T-helper 9 cell (primary cell): ENCODE data around the gene RGS4.

ENCODE experiments used
- DNase-seq: peaks from one replicate; pipeline ENCODE4 v3.0.0-alpha.2; 2020
- total RNA-seq, 2 donors: gene quantifications; one replicate each; lab custom pipeline; 2026; lab: John Stamatoyannopoulos, UW

The RGS4 gene
- 0 reads per million in 2 donors for total RNA-seq

- DNase-seq, result no peak
Measured at GRCh38 chr1:163069142-163069541, at the start of gene RGS4. TSS of gene RGS4 (plus strand) at chr1:163069361. CDS start at chr1:163069485, 124 bp downstream.

- DNase-seq, result no peak
Measured at GRCh38 chr1:163022129-163022528, 47.0 kb upstream of the RGS4 start.

DNA sequence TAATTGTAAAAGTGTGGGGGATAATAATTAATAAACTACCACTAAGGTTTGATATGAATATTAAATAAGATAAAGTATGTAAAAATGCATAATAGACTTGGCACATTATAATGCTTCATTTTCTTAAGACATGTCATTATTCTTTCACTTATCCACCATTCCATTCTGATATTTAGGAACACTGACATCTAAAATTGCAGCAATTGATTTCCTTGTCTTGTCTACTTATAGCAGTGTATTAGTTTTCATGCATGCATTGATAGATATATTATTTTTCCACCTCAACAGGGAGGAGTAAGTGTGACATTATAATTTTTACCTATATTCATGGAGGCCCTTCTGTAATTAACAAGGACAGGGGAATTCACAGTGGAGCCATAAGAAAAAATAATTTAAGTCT lies 41.6 kb upstream of the RGS4 start:
- DNase-seq, result no peak

DNA sequence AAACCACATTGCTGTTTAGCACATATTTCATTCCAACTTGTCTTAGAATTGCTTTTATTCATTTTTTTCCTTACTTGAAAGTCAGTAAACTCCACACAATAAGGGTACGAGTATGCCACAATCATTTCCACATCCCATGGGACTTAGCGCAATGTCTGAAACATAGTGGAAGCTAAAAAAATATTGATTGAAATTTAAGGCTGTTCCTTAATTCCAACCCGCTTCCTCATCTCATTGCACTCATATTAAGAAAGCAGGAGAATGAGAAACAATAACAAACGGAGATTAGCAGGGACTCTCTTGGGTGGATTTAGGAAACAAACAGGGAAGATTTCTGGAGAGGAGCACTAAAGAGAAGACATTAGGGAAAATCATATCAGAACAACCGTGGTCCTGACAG lies 39.3 kb upstream of the RGS4 start:
- no peak for DNase-seq

DNA sequence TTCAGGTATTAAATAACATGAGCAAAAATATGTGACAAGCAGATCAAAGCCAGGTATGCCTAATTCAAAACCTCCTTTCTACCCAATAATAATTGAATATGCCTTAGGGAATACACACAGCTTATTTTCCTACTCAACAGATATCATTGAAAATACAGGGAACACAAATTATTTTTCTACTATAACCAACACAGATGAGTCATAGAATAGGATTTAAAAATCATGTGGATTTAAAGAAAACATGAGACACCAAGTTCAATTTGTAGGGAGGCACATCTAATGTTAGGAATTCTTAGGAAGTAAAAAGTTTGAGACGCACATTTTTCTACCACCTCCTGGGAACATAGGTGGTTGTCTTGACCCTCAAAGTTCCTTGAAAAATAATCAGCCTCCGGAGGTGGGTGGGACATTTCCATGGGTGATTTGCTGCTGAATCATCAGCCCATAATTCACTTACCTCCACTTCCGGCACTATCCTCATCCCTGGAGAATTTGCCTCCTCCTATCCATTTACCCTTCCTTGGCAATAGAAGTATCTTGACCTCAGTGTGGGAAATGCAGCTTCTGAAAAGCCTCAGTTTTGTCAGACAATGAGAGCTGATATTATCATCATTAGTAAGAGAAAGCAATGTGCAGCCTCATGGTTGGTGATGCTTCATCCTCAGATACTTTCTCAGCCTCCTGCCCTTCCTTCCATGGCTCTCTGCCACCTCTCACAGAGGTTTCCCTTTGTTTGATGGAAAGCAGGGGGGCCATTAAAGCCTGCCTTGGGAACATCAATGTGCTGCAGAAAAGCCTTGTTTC lies 33.5 kb upstream of the RGS4 start:
- DNase-seq, result no peak

GRCh38 chr1:163036671-163037070 lies 32.5 kb upstream of the RGS4 start:
- DNase-seq, result no peak

- no peak for DNase-seq
Measured at GRCh38 chr1:163038928-163039706, 30.0 kb upstream of the RGS4 start.

GRCh38 chr1:163039707-163040093 lies 29.5 kb upstream of the RGS4 start:
- no peak for DNase-seq

DNA sequence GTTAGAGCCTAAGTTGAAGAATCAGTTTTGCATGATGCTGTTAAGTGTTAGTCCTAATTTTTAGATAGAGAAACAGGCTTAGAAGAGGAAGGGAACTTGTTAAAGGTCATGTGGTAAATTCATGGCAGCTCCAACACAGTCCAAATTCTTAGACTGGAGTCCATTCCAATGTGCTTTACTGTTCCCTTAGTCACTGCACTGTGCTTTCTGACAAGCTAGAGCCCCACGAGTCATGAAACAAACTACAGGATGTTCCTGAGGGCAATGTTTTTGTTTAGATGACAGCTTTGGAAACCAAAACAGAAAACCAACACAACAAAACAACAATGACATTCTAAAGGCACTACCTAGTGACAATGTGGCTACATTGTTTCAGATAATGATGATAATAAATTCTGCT lies 23.1 kb upstream of the RGS4 start:
- no peak for DNase-seq

GRCh38 chr1:163047951-163048659 lies 21.1 kb upstream of the RGS4 start:
- DNase-seq, result no peak

DNA sequence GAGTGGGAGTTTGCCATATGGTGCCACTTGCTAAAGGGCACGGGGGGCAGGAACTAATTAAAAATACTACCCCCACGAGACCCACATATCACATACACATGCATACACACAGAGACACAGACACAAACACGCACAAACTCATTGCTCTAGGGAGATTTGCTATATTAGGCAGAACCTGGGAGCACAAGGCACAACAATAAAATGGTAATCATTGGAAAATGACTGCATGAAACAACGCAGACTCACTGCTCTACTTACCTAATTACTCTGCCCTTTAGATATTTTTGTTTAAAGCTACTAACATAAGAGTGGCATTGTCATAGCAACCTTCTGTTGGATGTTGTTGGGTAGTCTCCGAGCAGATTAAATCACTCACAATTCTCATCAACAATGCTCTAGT lies 20.3 kb upstream of the RGS4 start:
- no peak for DNase-seq

GRCh38 chr1:163049296-163049695 lies 19.9 kb upstream of the RGS4 start:
- no peak for DNase-seq

DNA sequence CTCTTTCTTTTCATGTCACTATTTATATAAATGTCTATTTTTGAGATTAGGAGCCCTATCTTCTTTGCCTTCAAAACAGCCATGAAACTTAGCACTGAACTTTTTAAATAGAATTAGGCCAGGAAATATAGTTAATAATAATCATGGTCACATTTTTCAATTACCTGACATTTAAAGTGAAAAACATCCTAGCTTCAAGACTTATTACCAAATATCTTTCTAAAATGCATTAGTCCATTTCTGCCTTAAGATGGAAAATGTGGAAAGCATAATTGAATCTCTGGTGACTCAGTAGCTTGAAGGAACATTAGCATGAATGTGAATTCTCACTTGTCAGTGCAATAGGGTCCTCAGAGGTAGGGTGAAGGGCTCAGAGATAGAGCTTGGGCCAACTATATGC lies 18.7 kb upstream of the RGS4 start:
- DNase-seq, result no peak

- DNase-seq, result no peak
Measured at GRCh38 chr1:163054181-163054591, 15.0 kb upstream of the RGS4 start.

GRCh38 chr1:163055005-163055404 lies 14.2 kb upstream of the RGS4 start:
- no peak for DNase-seq

DNA sequence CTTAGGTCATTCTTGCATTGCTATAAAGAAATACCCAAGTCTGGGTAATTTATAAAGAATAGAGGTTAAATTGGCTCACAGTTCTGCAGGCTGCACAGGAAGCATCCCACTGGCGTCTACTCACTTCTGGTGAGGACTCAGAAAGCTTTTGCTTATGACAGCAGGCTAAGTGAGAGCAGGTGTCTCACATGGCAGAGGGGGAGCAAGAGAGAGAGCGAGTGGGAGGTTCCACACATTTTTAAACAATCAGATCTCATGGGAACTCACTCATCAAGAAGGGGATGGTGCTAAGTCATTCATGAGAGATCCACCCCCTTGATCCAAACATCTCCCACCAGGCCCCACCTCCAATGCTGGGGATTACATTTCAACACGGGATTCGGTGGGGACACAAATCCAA lies 13.6 kb upstream of the RGS4 start:
- DNase-seq, result no peak

GRCh38 chr1:163056831-163057230 lies 12.3 kb upstream of the RGS4 start:
- DNase-seq, result no peak

GRCh38 chr1:163060343-163061007 lies 8.7 kb upstream of the RGS4 start:
- DNase-seq, result no peak

DNA sequence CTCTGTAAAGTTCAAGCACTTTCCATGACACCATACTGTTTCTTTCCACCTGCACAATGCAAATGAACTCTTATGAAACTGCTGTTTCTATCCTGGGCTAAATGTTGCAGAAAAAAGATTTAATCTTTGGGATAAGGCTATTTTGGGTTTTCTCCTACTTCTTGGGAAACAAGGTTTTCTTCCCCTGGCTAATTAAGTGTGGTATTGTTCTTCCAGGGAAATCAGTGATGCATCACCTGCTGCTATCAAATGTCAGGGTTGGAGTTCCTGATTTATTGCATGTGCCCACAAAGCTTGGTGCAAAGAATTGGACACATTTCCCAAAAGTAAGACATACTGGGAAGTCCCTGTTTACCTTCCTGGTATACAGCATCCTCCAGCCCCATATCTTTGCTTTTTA lies 6.0 kb upstream of the RGS4 start:
- no peak for DNase-seq

- no peak for DNase-seq
Measured at GRCh38 chr1:163063610-163064009, 5.6 kb upstream of the RGS4 start.

DNA sequence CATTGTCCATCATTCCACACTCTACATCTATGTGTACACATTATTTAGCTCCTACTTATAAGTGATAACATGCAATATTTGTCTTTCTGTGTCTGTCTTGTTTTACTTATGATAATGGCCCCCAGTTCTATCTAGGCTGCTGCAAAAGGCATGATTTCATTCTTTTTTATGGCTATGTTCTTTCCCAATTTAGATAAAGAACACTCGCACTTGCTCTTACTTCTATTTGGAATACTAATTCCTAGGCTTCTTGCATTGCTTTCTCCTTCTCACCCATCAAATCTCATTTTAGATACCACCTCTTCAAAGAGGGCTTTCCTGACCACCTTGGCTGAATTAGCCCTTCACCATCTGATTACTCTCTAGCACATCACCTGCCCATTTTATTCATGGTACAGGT lies 3.0 kb upstream of the RGS4 start:
- DNase-seq, result no peak

DNA sequence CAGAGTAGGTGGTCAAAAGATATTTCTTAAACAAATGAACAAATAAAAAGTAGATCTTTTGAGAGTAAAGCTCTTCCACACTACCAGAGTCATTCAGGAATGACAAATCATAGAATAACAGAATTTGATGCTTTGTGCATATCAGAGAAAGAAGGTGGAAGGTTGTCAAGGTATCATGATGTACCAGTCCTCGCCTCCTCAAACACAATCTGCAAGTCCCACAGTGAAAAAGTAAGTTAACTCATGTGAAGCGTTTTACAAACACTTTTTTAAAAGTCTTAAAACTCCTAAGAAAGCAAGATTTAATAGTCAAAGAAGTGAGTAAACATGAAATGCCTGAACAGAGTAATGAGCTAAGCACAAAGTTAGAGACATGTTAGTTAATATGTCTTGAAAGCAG lies 2.5 kb upstream of the RGS4 start:
- no peak for DNase-seq

DNA sequence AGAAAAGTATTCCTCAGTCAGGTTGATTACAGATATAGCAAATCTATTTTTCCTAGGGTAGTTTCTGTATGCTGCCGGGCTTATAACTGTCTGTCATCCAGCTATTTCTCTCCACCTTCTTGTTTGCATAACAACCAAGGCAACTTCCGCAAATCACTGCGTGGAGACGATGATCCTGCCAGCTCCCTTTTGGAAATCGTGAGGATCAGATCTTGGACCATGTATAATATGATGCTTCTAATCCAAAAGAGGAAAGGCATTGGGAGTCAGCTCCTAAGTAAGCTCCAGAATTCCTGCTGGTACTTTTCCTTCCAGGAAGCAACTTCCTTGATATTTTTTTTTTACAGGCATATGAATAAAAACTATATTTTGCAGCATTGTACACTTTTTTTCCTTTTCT lies 445 bp upstream of the RGS4 start:
- DNase-seq, result no peak
